GM12878 (cell line): ENCODE data around the gene BRSK2.

Source experiments
- HDAC6 ChIP-seq: fragments of 200-600 bp; sonication (generic); IDR thresholded peaks from one replicate; pipeline ENCODE4 v1.8.0; 2017; ENCODE audit warnings: antibody characterized with exemption; ENCODE audit not compliant: unreplicated experiment
- TAF1 ChIP-seq: IDR thresholded peaks from 2 replicates; pipeline ENCODE4 v1.6.1; 2011; ENCODE audit warnings: mild to moderate bottlenecking, low read depth, low read length, borderline replicate concordance
- TF ChIP-seq, protein P1 (sequence below): IDR thresholded peaks from 2 replicates; pipeline ENCODE4 v1.6.1; 2012; ENCODE audit warnings: low read length, inconsistent platforms

DNA sequence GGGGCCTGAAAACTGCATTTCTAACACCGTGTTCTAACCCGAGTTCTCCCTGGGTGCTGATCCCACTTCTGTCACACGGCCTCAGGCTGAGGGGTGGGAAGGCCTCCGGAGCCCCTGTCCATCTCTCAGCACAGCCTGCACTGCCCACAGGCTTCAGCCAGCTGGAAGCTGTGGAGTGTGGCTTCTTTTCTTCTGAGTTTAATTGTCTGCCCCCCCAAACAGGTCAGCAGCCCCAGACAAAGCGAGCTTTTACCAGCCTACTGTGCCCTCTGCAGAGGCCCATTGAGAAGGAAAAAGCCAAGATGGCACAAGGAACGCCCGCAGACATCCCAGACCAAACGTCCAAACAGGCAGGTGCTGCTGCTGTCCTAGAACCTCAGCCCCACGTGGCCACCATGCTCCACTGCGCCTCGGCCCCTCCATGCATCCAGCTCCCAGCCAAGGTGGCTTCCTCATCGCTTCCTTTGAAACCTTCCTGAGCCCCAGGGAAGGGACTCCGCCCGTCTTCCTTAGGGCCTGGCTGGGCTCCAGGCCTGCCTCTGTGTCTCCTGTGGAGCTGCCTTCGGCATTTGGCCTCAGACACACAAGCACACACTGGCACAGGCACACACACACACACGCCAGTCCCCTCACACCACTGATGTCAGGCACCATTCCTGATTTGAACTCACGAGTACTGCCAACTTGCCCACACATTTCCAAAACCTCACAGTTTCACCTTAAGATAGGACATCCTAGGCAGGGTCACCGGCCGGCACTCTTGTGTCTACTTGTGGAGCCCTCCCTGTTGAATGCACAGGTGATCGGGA is 95.2 kb downstream of the BRSK2 start:
- no peak for TF ChIP-seq HDAC6
- no peak for TF ChIP-seq TAF1
- TF ChIP-seq, protein P1, sequence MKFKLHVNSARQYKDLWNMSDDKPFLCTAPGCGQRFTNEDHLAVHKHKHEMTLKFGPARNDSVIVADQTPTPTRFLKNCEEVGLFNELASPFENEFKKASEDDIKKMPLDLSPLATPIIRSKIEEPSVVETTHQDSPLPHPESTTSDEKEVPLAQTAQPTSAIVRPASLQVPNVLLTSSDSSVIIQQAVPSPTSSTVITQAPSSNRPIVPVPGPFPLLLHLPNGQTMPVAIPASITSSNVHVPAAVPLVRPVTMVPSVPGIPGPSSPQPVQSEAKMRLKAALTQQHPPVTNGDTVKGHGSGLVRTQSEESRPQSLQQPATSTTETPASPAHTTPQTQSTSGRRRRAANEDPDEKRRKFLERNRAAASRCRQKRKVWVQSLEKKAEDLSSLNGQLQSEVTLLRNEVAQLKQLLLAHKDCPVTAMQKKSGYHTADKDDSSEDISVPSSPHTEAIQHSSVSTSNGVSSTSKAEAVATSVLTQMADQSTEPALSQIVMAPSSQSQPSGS, result no peak
